HepG2 (cell line): ENCODE results near the gene LTA. TPM values are rescaled to one million over a fixed set of nuclear protein-coding genes. Genes with fewer than 3 reads are reported as not detected.

Source experiments
- ATAC-seq: fragments of 200-7000 bp; cut with Tn5 transposase; 3 replicates; pipeline ENCODE4 v1.9.1; 2020; ENCODE audit warnings: mild to moderate bottlenecking, moderate library complexity
- BruUV-seq: library from RNA; stranded (reverse); fragments of 400-500 nt; replicated peaks from 2 replicates; lab custom pipeline; 2021; lab: Mats Ljungman, UMichigan
- CTCF ChIA-PET: fragments of 300-600 bp; formaldehyde crosslinking; extraction: SDS; loops from one replicate; lab custom pipeline; 2021; ENCODE audit warnings: low total read pairs, inconsistent platforms, low intra/inter-chr PET ratio; lab: Yijun Ruan, JAX
- POLR2A ChIA-PET: fragments of 350-600 bp; sonication (Branson Sonifier 250); formaldehyde crosslinking; loops from one replicate; lab custom pipeline; 2020; ENCODE audit warnings: antibody characterized with exemption, inconsistent platforms; lab: Yijun Ruan, JAX
- DNase-seq: peaks from one replicate; pipeline ENCODE4 v3.0.0-alpha.2; 2015; ENCODE audit warnings: low spot score
- FAIRE-seq: peaks from 3 replicates; lab custom pipeline; 2011; peaks lifted over from hg19 to GRCh38; lab: Jason Lieb, UNC
- H2AFZ ChIP-seq: one replicate; pipeline ENCODE4 v1.6.1; 2011; ENCODE audit warnings: low read length, inconsistent platforms
- H3K27ac ChIP-seq: fragments of 300-600 bp; 3 replicates; pipeline ENCODE4 v1.8.0; 2011; ENCODE audit warnings: mixed run types, mild to moderate bottlenecking, mixed read lengths, low read length, inconsistent platforms; ENCODE audit not compliant: insufficient read depth; ENCODE audit errors: extremely low read length
- H3K27me3 ChIP-seq, 2 experiments: fragments of 200-600 bp in 1 of 2; 2 replicates in 1 of 2; 3 replicates in 1 of 2; pipeline versions ENCODE4 v1.6.0 to v1.8.0; 2011; ENCODE audit warnings: low read length in 2 of 2, mild to moderate bottlenecking in 2 of 2, moderate library complexity in 2 of 2, inconsistent platforms in 1 of 2; ENCODE audit not compliant: insufficient read depth in 2 of 2, control insufficient read depth in 1 of 2
- H3K36me3 ChIP-seq, 2 experiments: fragments of 200-600 bp in 1 of 2; replicated peaks in 1 of 2; 2 replicates in 1 of 2; 3 replicates in 1 of 2; pipeline versions ENCODE4 v1.5.1 to v1.8.0; 2011; ENCODE audit warnings: low read length in 2 of 2, inconsistent platforms in 1 of 2; ENCODE audit not compliant: insufficient read depth in 2 of 2, control insufficient read depth in 1 of 2
- H3K4me1 ChIP-seq: 2 replicates; pipeline ENCODE4 v1.5.1; 2012; ENCODE audit warnings: low read length, inconsistent platforms; ENCODE audit not compliant: insufficient read depth
- H3K4me2 ChIP-seq: 2 replicates; pipeline ENCODE4 v1.6.0; 2011; ENCODE audit warnings: low read depth, low read length, inconsistent platforms
- H3K4me3 ChIP-seq, 3 experiments: fragments of 200-600 bp in 1 of 3; sonication (generic), shearing (Covaris generic) in 1 of 3; replicated peaks in 1 of 3; 2 replicates each; pipeline ENCODE4 v1.5.1; 2011 to 2016; ENCODE audit warnings: low read length in 3 of 3, inconsistent platforms in 2 of 3, low read depth in 2 of 3, mild to moderate bottlenecking in 2 of 3, control low read depth in 1 of 3, mixed read lengths in 1 of 3; ENCODE audit not compliant: insufficient read depth in 1 of 3
- H3K79me2 ChIP-seq: one replicate; pipeline ENCODE4 v1.6.1; 2011; ENCODE audit warnings: low read length, inconsistent platforms; ENCODE audit not compliant: insufficient read depth
- H3K9ac ChIP-seq: 2 replicates; pipeline ENCODE4 v1.6.0; 2011; ENCODE audit warnings: mild to moderate bottlenecking, low read depth, low read length, inconsistent platforms; ENCODE audit not compliant: insufficient read depth
- H3K9me3 ChIP-seq: 2 replicates; pipeline ENCODE4 v1.5.1; 2012; ENCODE audit warnings: mild to moderate bottlenecking, low read length
- H4K20me1 ChIP-seq: 2 replicates; pipeline ENCODE4 v1.6.0; 2011; ENCODE audit warnings: inconsistent platforms, mild to moderate bottlenecking, low read length, moderate library complexity; ENCODE audit not compliant: insufficient read depth
- ARHGAP35 ChIP-seq: sonication (generic); formaldehyde crosslinking; IDR thresholded peaks from 2 replicates; pipeline ENCODE4 v1.9.0; 2022; ENCODE audit warnings: mild to moderate bottlenecking, inconsistent platforms, moderate library complexity, missing genetic modification reagents, borderline replicate concordance
- DMAP1 ChIP-seq: IDR thresholded peaks from 2 replicates; pipeline ENCODE4 v1.6.1; 2016
- GTF3A ChIP-seq: sonication (generic); formaldehyde crosslinking; conservative IDR thresholded peaks from 2 replicates; pipeline ENCODE4 v1.4.0; 2020; ENCODE audit warnings: mild to moderate bottlenecking, missing genetic modification reagents
- HOXA7 ChIP-seq: sonication (generic); formaldehyde crosslinking; IDR thresholded peaks from 2 replicates; pipeline ENCODE4 v1.8.1; 2022; ENCODE audit warnings: mild to moderate bottlenecking, missing genetic modification reagents, moderate library complexity
- MAF1 ChIP-seq: sonication (generic); formaldehyde crosslinking; IDR thresholded peaks from 2 replicates; pipeline ENCODE4 v1.5.0; 2020; ENCODE audit warnings: missing genetic modification reagents, borderline replicate concordance
- POLR2A ChIP-seq, 2 experiments: IDR thresholded peaks; 2 replicates each; pipeline ENCODE4 v1.6.1; 2011; ENCODE audit warnings: low read depth in 2 of 2, low read length in 2 of 2, mild to moderate bottlenecking in 1 of 2, moderate library complexity in 1 of 2; ENCODE audit not compliant: insufficient read depth in 1 of 2
- RBFOX2 ChIP-seq: fragments of 200-400 bp; formaldehyde crosslinking; IDR thresholded peaks from 2 replicates; pipeline ENCODE4 v1.6.1; 2017; ENCODE audit warnings: low read depth, mild to moderate bottlenecking, low read length
- SAFB2 ChIP-seq: sonication (generic); formaldehyde crosslinking; IDR thresholded peaks from 2 replicates; pipeline ENCODE4 v1.5.1; 2020; ENCODE audit warnings: missing genetic modification reagents, low read depth, mild to moderate bottlenecking, borderline replicate concordance
- ZNF10 ChIP-seq: sonication (generic); formaldehyde crosslinking; IDR thresholded peaks from 2 replicates; pipeline ENCODE4 v1.4.0; 2020; ENCODE audit warnings: mild to moderate bottlenecking, low read depth, missing genetic modification reagents, borderline replicate concordance
- ZNF224 ChIP-seq: sonication (generic); formaldehyde crosslinking; IDR thresholded peaks from 2 replicates; pipeline ENCODE4 v1.5.0; 2020; ENCODE audit warnings: mild to moderate bottlenecking, missing genetic modification reagents
- ZNF383 ChIP-seq: sonication (generic); formaldehyde crosslinking; IDR thresholded peaks from 2 replicates; pipeline ENCODE4 v1.4.0; 2020; ENCODE audit warnings: missing genetic modification reagents, mild to moderate bottlenecking, borderline replicate concordance
- ZNF687 ChIP-seq: sonication (generic); formaldehyde crosslinking; IDR thresholded peaks from 2 replicates; pipeline ENCODE4 v1.5.1; 2020; ENCODE audit warnings: mild to moderate bottlenecking, missing genetic modification reagents, moderate library complexity
- ZNF691 ChIP-seq: sonication (generic); formaldehyde crosslinking; IDR thresholded peaks from 2 replicates; pipeline ENCODE4 v1.4.0; 2020; ENCODE audit warnings: missing genetic modification reagents, low read depth, mild to moderate bottlenecking, borderline replicate concordance
- ZNF720 ChIP-seq: sonication (generic); formaldehyde crosslinking; IDR thresholded peaks from 2 replicates; pipeline ENCODE4 v1.4.0; 2020; ENCODE audit warnings: missing genetic modification reagents
- ZZZ3 ChIP-seq: sonication (generic); formaldehyde crosslinking; IDR thresholded peaks from 2 replicates; pipeline ENCODE4 v1.4.0; 2020; ENCODE audit warnings: missing genetic modification reagents, mild to moderate bottlenecking, borderline replicate concordance
- WGBS: methylation state at CpG from one replicate; pipeline ENCODE4 v1.1.6; 2017; ENCODE audit warnings: low lambda C conversion rate; 5-methylcytosine and 5-hydroxymethylcytosine counted together
- in situ Hi-C: cut with HindIII; loops from 2 replicates; pipeline ENCODE4 v1.10.0; 2017; ENCODE audit warnings: low pct_unique_long_range_greater_than_20kb; ENCODE audit not compliant: extremely low pct_ligation_motif_present
- intact Hi-C: fragments of 100-400 bp; cut with micrococcal nuclease; formaldehyde crosslinking; loops from one replicate; pipeline ENCODE4 v1.10.0; 2022; ENCODE audit not compliant: unreplicated experiment
- polyA plus RNA-seq, 8 experiments: library from polyadenylated mRNA; depleted of rRNA in 3 of 8; stranded (reverse) in 7 of 8; unstranded in 1 of 8; fragments of >200 nt; fragmentation: Illumina TruSeq in 4 of 8; extraction: Trizol in 4 of 8; gene quantifications; 2 replicates each; pipeline versions ENCODE4 v1.2.1 to v1.2.3, GENCODE V29; 2011 to 2016; ENCODE audit warnings: low read depth in 4 of 8, missing spikeins in 1 of 8, mixed read lengths in 1 of 8; ENCODE audit not compliant: insufficient read depth in 1 of 8
- total RNA-seq, 5 experiments: library from RNA; depleted of rRNA; stranded (reverse); fragments of >200 nt; fragmentation: Illumina TruSeq; extraction: Trizol; gene quantifications; 2 replicates each; pipeline ENCODE4 v1.2.3, GENCODE V29; 2016; ENCODE audit warnings: low read depth in 1 of 5
- TF ChIP-seq, protein P1 (sequence below): sonication (generic); formaldehyde crosslinking; IDR thresholded peaks from 2 replicates; pipeline ENCODE4 v1.5.0; 2020; ENCODE audit warnings: missing genetic modification reagents, mild to moderate bottlenecking, borderline replicate concordance
- TF ChIP-seq, protein P2 (sequence below): sonication (generic); formaldehyde crosslinking; IDR thresholded peaks from 2 replicates; pipeline ENCODE4 v1.8.1; 2023; ENCODE audit warnings: mild to moderate bottlenecking, missing genetic modification reagents

The LTA gene
- total and polyA plus RNA-seq, 2 of the 13 experiments (the other 11 are each of a cell fraction or from before 2014, with no cell fraction given), result 0.09 TPM; not detected in 1

DNA sequence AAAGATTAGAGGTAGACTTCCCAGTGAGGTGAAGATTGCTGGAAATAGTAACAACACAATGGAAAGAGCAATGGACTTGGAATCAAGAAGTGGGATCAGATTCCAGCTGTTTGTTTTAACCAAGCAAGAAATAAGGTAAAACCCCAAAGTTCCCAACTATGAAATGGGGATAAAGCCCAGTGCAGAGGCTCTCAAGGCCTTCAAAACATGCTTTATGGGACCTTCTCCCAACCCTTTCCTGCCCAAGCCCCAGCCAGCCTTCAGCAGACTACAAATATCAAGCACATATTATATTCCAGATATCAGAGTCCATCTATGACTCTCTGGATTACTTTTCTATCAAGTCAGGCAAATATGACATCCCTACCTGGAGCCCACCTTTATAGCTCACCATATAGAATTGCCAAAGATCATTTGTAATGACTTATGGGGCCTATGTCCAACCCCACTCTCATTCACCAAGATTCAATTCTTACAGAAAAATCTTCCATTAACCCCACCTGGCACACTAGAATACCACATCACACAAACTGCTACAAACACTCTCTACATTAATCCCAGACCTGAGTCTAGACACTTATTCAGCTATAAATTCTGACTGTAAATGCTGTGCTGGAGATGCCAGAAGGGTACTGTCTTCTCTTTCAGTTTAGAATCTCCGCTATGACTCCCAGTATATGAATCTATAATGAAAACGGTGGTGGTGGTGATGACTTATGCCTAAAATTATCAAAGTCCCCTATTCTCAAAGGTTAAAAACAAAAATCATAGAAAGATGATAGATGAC, 36.4 kb upstream of the LTA start:
- Histone ChIP-seq H4K20me1 (peaks cover 80% of the 10 kb centered on the region), H3K36me3 (peaks cover 45 to 95% of the 10 kb centered on the region in 2 experiments), H3K4me3 (no peak overlapping the region), H3K9me3 (no peaks in the 10 kb centered on the region), H3K9ac (no peak overlapping the region), H3K27ac (no peak overlapping the region), H2AFZ (no peak overlapping the region), H3K79me2 (peaks cover 52% of the 10 kb centered on the region), H3K27me3 (no peaks in the 10 kb centered on the region; a peak in 2 of 5 replicates), H3K4me2 (no peak overlapping the region), H3K4me1 (peaks cover 79% of the 10 kb centered on the region)
- CTCF ChIA-PET, result no interaction called here
- in situ Hi-C loops (no loop called here), intact Hi-C loops (no loop called here)
- 76% methylated on average over 2 of the region's 2 CpGs for WGBS
- FAIRE-seq (no peak), ATAC-seq (no peak), DNase-seq (no peak)
- POLR2A ChIA-PET, result interaction anchor here (0.7 to 1.2 kb wide), 2 partner anchors 8 to 62 kb away, joined by 3 read pairs; no protein-coding TSS in a partner anchor
- no TSS peak for BruUV-seq
- no peak for TF ChIP-seq ZZZ3 (CRISPR knock-in tag)
- TF ChIP-seq ZNF720 (CRISPR knock-in tag), result no peak
- TF ChIP-seq HOXA7 (CRISPR knock-in tag), result no peak
- TF ChIP-seq ZNF687 (CRISPR knock-in tag), result no peak
- TF ChIP-seq MAF1, result no peak
- no peak for TF ChIP-seq ZNF10 (CRISPR knock-in tag)
- TF ChIP-seq, protein P1, sequence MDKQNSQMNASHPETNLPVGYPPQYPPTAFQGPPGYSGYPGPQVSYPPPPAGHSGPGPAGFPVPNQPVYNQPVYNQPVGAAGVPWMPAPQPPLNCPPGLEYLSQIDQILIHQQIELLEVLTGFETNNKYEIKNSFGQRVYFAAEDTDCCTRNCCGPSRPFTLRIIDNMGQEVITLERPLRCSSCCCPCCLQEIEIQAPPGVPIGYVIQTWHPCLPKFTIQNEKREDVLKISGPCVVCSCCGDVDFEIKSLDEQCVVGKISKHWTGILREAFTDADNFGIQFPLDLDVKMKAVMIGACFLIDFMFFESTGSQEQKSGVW (CRISPR knock-in tag), result no peak
- TF ChIP-seq, protein P2, sequence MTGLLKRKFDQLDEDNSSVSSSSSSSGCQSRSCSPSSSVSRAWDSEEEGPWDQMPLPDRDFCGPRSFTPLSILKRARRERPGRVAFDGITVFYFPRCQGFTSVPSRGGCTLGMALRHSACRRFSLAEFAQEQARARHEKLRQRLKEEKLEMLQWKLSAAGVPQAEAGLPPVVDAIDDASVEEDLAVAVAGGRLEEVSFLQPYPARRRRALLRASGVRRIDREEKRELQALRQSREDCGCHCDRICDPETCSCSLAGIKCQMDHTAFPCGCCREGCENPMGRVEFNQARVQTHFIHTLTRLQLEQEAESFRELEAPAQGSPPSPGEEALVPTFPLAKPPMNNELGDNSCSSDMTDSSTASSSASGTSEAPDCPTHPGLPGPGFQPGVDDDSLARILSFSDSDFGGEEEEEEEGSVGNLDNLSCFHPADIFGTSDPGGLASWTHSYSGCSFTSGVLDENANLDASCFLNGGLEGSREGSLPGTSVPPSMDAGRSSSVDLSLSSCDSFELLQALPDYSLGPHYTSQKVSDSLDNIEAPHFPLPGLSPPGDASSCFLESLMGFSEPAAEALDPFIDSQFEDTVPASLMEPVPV (CRISPR knock-in tag), result no peak
- peak in 1 of 2 experiments; percentile 35; a peak in 1 of 4 replicates for TF ChIP-seq POLR2A (IDR thresholded peaks at IDR 0.05; ENCODE audit: insufficient read depth in 1 of 2, low read depth in 2 of 2, low read length in 2 of 2)
- TF ChIP-seq GTF3A (CRISPR knock-in tag), result no peak
- no peak for TF ChIP-seq ARHGAP35 (CRISPR knock-in tag)
- no peak for TF ChIP-seq DMAP1 (CRISPR knock-in tag)
- TF ChIP-seq RBFOX2, result peak; percentile 65
- TF ChIP-seq SAFB2 (CRISPR knock-in tag), result no peak
- no peak for TF ChIP-seq ZNF383 (CRISPR knock-in tag)
- no peak for TF ChIP-seq ZNF691 (CRISPR knock-in tag)
- TF ChIP-seq ZNF224 (CRISPR knock-in tag), result no peak
